Central memory CD4-positive, alpha-beta T cell (primary cell): ENCODE measurements around the gene SNRNP35.
"Not testable (repeated sequence)": the region's sequence is repeated elsewhere in the genome, so short reads cannot be mapped to it uniquely, and the experiment has no call there.

Experiments used
- DNase-seq: peaks from one replicate; pipeline ENCODE4 v3.0.0; 2022

The SNRNP35 gene

DNA sequence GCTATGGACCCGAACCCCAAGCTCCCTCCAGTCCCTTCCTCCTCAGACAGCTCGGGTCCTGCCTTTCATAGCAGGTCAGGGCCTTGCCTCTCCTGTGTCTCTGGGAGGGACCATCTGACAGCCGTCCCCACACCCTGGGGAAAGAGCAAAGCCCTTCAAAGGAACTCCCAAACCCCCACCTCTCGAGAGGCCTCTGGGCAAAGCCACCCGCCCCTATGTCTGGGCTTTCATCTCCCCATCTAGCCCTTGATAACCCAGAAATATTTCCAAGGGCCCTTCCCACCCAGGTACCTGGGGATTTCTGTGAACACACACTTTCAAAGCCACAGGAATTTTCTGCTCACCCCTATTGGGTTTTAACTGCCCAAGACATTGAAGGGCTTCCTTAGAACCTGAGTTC, 32.1 kb downstream of the SNRNP35 start:
- no peak for DNase-seq

DNA sequence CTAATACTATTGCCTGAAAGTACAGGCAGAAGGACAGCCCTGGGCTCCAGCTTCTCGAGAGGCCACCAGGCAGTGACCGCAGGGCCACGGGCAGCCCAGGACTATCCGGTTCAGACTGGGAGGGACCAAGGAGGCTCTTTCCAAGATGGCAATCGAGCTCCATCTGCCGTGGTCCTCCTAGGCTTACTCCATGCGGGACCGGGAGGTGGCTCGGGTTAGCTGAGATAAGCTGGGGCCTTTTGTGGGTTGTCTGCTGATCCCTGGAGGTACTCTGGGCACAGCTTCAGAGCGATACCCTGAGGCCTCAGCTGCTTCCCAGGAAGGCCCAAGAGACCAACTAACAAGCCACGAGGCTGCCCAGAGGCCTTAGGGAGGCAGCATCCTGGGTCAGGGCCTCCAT, 33.1 kb downstream of the SNRNP35 start:
- no peak for DNase-seq

DNA sequence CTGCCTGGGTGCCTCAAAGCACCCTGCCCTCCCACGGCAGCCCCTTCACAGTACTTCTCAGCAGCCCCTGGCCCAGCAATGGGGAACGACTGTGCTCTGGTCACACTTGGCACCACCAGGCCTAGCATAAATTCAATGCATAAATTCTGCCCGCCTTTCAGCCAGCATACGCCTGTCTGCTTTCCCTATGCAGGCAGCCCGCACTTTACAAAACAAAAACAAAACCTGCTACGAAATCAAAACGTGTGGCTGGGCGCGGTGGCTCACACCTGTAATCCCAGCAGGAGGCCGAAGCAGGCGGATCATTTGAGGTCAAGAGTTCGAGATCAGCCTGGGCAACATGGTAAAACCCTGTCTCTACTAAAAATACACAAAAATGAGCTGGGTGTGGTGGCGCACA, 33.5 kb downstream of the SNRNP35 start:
- no peak for DNase-seq

DNA sequence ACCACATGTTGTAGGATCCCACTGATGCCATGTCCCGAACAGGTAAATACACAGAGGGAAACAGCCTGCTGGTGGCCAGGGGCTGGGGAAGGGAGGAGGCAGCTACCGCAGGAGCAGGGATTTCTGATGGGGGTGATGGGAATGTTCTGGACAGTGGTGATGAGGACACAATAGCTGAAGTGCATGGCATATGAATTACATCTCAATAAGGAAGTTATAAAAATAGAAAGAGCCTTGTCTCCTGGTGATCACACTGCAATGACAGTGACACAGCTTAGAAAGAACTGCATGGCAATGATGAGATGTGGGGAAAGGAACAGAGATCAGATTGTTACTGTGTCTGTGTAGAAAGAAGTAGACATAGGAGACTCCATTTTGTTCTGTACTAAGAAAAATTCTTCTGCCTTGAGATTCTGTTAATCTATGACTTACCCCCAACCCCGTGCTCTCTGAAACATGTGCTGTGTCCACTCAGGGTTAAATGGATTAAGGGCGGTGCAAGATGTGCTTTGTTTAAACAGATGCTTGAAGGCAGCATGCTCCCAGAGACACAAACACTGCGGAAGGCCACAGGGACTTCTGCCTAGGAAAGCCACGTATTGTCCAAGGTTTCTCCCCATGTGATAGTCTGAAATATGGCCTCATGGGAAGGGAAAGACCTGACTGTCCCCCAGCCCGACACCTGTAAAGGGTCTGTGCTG, 34.5 kb downstream of the SNRNP35 start:
- not testable (repeated sequence) for DNase-seq

DNA sequence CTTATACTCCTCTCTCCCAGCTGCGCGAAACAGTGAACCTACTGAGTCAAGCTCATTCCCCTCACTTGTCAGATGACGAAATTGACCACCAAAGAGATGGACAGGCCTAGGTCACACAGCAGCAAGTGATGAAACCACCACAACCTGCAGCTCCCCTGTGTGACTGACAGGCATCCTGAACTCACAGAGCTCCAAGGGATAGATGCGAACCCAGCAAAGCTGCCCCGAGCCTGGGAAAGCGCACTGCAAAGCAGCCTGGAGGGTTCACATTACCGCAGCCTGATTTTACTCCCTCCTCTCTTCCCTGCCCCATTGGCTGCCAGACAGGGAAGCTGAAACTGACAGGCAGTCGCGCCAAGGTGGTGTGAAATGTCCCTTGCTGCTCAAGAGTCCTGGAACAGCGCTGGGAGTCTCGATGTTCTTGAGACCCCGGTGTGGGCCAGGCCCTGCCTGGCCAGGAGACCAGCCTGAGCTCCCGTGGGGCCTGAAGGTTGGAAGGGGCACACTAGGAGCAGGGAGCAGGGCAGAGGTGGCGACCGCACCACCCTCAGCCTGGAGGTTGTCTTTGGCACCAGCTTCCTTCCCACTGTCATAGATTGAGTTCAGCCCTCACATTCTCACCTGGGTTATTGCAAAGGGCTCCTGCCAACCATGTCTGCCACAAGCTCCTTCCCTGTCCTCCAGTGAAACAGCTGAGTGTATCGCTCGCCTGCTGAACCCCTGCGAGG, 36.3 kb downstream of the SNRNP35 start:
- no peak for DNase-seq

DNA sequence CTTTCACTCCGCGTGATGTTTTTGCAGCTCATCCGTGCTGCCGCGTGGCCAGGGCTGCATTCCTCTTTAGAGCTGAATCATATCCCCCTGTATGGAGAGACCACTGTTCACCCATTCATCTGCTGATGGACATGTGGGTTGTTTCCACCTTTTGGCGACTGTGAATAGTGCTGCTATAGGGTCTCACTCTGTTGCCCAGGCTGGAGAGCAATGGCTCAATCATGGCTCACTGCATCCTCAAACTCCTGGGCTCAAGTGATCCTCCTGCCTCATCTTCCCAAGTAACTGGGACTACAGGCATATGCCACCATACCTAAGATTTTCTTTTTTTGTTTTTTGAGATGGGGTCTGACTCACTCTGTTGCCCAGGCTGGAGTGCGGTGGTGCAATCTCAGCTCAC, 39.1 kb downstream of the SNRNP35 start:
- no peak for DNase-seq

DNA sequence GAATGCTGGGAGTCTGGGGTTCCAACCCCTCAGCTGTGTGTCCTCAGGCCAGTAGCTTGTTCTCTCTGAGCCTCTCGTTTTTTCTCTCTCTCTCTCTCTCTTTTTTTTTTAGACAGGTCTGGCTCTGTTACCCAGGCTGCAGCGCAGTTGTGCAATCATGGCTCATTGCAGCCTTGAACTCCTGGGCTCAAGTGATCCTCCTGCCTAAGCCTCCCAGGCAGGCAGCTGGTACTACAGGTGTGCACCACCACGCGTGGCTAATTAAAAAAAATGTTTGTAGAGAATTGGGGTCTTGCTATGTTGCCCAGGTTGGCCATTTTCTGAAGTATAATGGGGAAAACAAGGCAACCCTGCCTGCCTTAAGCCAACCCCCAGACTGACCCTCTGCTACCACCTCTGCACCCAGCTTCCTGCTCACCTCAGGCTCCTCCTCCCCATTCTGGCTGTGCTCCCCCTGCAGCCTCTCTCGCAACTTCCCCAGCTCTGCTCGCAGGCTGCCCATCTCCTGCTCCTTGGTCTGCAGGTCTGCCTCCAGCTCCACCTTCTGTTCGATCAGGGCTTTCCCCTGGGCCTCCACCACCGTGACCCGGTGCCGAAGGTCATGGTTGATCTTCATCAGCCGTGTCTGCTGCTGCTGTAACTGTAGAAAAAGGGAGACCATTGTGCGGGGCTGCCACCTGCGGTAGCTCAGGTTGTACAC, 40.3 kb downstream of the SNRNP35 start:
- no peak for DNase-seq

DNA sequence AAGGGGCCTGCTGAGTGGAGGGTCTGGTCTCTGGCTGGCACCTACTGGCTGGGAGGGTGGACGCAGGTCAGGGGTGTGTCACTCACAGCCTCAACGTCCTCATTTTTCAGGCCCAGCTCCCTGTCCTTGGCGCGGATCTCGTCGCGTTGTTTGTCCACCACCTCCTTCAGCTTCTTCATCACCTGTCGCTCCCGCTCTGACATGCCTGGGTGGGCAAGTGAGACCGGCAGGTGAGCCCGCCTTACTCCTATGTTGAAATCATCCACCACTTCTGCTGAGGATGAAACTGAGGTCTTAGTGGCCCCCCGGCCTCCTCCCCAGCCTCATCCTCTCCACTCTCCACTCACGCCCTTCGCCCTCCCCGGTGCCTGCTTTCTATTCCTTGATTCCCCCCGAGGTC, 41.4 kb downstream of the SNRNP35 start:
- no peak for DNase-seq

DNA sequence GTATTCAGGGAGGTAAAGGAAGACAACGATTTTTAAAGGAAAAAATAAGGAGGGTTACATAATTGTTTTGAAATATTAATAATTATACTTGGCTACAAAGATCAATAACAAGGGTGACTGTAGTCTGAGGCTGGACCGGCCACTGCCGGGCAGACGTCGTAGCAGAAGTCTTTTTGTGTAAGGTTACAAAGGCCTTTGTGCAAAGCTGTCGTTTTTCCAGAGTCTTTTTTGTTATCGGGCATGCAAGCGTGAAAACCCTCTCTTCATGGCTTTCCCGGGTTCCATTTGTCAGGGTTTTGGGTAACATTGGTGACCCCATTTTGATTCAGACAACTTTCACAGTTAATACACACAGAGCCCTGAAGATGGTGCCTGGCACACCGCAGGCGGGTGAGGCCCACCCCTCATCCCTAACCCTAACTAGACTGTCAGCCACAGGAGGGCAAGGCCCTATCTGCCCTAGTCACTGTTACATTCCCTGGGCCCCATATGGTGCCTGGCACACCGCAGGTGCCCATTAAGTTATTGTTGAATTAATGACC, 44.3 kb downstream of the SNRNP35 start:
- DNase-seq: no peak

DNA sequence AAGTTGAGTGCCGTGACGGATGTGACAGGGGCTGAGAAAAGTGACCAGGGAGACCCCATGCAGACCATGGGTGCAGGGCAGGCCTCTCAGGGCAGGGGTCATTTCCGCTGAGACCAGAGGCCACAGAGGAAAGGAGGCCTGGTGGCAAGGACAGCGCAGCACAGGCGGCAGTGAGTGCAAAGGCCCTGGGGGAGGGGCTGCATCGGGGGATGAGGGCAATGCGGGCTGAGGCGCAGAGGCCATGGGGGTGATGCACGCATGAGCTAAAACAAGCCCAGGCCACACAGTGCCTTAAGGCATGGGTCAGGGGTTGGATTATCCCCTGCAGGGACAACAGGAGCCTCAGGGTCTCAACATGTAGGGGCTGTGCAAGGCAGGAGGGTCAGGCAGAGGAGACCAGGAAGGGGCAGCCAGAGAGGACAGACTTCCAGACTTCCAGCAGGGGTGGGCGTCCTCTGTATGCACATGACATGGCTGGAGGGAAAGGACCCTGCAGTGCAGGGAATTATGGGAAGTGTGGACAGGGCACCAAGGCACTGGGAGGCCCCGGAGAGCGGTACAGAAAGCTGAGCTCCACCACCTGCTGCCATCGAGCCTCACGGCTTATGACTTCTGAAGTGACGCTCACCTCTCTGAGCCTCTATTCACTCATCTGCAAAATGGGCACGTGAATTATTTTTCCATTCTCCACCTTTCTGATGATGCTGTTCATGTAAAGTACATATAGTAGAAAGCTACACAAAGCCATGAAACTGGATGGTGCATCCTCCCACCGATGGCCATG, 48.3 kb downstream of the SNRNP35 start:
- DNase-seq: no peak

DNA sequence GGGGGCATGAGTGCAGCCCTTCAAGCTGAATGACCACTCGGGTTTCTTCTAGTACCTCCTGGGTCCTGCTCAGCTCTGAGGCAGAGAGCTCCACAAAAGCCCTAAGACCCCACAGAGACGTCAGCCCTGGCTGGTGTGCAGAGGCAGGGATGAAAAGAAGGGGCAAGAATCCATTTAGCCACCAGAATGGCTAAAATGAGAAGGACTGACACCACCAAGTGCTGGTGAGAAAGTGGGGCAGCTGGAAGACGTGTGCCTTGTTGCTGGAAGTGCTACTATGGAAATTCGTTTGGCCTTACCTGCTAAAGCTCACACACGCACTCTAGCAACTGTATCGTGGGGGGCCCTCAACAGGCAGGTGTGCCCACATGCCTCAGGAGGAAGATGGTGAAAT, 48.9 kb downstream of the SNRNP35 start:
- no peak for DNase-seq

DNA sequence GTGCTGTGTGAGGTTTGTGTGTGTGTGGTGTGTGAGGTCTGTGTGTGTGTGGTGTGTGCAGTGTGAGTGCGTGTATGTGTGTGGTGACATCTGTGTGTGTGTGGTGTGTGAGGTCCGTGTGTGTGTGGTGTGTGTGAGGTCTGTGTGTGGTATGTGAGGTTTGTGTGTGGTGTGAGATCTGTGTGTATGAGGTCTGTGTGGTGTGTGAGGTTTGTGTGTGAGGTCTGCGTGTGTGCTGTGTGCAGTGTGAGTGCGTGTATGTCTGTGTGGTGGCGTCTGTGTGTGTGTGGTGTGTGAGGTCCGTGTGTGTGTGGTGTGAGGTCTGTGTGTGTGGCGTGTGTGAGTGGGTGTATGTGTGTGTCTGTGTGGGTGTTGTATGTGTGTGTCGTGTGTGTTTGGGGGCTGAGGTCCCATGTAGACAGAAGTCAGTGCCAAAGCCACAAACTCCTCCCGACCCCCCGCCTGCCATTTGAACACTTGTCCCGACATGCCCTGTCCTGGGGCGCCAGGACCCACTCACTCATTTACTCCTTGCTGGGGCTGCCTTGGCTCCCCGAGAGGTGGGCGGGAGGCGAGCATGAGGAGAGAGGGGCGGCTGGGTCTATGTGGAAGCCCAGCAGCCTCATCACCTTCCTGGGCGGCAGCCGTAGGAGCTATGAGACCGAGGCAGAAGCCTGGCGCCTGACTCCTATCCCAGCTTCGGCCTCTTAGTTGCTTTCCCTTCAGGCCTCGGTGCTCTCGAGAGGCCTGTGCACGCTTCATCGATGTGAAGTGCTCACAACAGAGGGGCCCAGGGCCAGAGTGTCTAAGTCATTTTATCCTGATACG, 55.1 kb downstream of the SNRNP35 start:
- no peak for DNase-seq

DNA sequence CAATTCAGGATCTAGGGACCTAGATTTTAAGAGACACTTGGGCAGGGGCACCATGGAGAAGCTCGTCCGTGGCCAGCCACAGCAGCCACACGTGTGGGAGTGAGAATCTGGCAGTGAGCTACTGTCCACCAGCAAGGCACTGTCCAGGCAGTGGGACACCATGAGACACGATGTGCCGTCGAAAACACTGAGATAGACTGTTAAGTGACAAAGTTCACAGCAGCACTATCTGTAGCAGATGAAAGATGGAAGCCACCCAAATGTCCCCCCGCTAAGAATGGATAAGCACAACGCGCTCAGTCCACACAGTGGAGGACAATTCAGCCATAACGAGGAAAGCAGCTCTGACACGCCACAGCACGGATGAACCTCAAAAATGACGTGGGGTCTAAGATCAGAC, 55.9 kb downstream of the SNRNP35 start:
- no peak for DNase-seq

DNA sequence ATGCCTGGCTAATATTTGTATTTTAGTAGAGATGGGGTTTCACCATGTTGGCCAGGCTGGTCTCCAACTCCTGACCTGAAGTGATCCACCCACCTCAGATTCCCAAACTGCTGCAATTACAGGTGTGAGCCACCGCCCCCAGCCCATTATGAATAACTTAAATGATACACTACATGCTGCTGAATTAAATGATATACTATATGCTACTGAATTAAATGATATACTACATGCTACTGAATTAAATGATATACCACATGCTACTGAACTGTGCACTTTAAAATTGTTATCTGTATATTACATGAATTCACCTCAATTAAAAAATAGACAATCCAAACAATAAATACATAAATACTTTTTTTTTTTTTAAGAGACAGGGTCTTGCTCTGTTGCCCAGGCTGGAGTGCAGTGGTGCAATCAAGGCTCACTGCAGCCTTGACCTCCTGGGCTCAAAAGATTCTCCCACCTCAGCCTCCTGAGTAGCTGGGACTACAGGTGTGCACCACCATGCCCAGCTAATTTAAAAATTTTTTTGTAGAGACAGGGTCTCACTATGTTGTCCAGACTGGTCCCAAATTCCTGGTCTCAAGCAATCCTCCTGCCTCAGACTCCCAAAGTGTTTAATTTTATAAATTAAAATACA, 56.8 kb downstream of the SNRNP35 start:
- DNase-seq: not testable (repeated sequence)

DNA sequence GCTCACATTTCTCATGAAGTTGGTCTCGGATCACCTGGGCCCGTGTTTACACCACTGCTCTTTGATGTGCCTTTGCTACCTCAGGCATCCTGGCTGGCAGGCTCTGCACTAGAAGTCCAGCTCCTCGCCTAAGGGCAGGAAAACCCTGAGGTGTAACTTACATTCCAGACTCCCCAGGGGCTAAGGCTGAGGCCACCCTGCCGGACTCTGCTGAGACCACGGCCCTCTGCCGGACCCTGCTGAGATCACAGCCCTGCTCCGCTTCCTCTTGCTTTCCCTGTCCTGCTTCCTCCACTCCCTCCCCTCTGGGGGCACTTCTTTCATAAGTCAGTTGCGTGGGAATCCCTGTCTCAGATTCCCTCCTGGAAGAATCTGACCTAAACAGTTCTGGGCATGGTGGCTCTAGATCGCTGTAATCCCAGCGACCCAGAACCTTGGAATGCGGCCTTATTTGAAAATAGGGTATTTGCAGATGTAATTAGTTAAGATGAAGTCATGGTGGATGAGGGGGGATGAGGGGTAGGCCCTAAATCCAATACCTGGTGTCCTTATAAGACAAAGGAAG, 58.4 kb downstream of the SNRNP35 start:
- no peak for DNase-seq
